Measurements from ENCODE around the gene USP17L19. TPM values are rescaled to one million over a fixed set of nuclear protein-coding genes. Genes with fewer than 3 reads are reported as not detected.
"Not testable (repeated sequence)": the region's sequence is repeated elsewhere in the genome, so short reads cannot be mapped to it uniquely, and the experiment has no call there.

USP17L19 gene, protein sequence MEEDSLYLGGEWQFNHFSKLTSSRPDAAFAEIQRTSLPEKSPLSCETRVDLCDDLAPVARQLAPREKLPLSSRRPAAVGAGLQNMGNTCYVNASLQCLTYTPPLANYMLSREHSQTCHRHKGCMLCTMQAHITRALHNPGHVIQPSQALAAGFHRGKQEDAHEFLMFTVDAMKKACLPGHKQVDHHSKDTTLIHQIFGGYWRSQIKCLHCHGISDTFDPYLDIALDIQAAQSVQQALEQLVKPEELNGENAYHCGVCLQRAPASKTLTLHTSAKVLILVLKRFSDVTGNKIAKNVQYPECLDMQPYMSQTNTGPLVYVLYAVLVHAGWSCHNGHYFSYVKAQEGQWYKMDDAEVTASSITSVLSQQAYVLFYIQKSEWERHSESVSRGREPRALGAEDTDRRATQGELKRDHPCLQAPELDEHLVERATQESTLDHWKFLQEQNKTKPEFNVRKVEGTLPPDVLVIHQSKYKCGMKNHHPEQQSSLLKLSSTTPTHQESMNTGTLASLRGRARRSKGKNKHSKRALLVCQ
- total RNA-seq (not detected), polyA plus RNA-seq (not detected)
- long read RNA-seq, donor 1, result 0 reads
- long read RNA-seq, donor 2, result 0 reads
- long read RNA-seq, donor 3, result 0 reads
- long read RNA-seq, donor 4, result 0 reads
- long read RNA-seq, donor 5, result 0 reads
- long read RNA-seq, donor 6, result 0 reads
- long read RNA-seq, donor 7, result 0 reads
- long read RNA-seq, donor 8, result 0 reads
- long read RNA-seq, donor 9, result 0 reads
- long read RNA-seq, donor 10, result 0 reads

DNA sequence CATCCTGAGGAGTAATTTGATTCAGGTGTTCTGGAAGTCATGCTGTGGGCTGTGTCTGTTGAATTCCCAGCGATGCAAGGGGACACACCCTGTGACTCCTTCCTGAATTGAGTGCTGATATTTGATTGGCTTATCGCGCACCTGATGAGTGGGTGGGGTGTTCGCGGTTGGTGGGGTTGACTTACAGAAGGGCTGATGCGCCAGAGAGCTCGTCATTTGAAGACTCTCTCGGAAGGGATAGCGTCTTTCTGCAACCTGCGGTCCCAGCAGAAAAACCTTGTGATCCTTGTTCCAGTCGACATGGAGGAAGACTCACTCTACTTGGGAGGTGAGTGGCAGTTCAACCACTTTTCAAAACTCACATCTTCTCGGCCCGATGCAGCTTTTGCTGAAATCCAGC lies at the start of gene USP17L19:
Gene USP17L19 (plus strand): TSS at position 301 of the 400 bp plus-strand sequence. CDS start 0 bp downstream, at position 301.
- not testable (repeated sequence) for H3K4me1 ChIP-seq (ENCODE audit: control insufficient read depth in 2 of 2, insufficient read depth in 2 of 2, low read length in 2 of 2); DNase-seq (ENCODE audit: low read depth in 6 of 9, low spot score in 9 of 9); H3K27me3 ChIP-seq (ENCODE audit: control insufficient read depth in 2 of 2, insufficient read depth in 1 of 2, low read length in 1 of 2); H3K9me3 ChIP-seq (ENCODE audit: control insufficient read depth in 2 of 2, insufficient read depth in 1 of 2, low read length in 1 of 2); H3K27ac ChIP-seq (ENCODE audit: low read depth in 1 of 2, low read length in 1 of 2); H3K4me3 ChIP-seq (ENCODE audit: low read length in 2 of 2); H3K36me3 ChIP-seq (ENCODE audit: control insufficient read depth in 2 of 2, insufficient read depth in 2 of 2, low read length in 1 of 2)
- WGBS, result no CpG with 5 or more reads among the region's 13 CpGs

DNA sequence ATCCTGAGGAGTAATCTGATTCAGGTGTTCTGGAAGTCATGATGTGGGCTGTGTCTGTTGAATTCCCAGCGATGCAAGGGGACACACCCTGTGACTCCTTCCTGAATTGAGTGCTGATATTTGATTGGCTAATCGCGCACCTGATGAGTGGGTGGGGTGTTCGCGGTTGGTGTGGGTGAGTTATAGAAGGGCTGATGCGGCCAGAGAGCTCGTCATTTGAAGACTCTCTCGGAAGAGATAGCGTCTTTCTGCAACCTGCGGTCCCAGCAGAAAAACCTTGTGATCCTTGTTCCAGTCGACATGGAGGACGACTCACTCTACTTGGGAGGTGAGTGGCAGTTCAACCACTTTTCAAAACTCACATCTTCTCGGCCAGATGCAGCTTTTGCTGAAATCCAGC lies 42.8 kb upstream of the USP17L19 start, which contains the start of gene USP17L10:
Gene USP17L10 (plus strand): TSS at position 301 of the 400 bp plus-strand sequence. CDS start 0 bp downstream, at position 301.
- not testable (repeated sequence) for H3K4me3 ChIP-seq (ENCODE audit: low read length in 2 of 2); H3K4me1 ChIP-seq (ENCODE audit: control insufficient read depth in 2 of 2, insufficient read depth in 2 of 2, low read length in 2 of 2); DNase-seq (ENCODE audit: low read depth in 6 of 9, low spot score in 9 of 9); H3K27me3 ChIP-seq (ENCODE audit: control insufficient read depth in 2 of 2, insufficient read depth in 1 of 2, low read length in 1 of 2); H3K9me3 ChIP-seq (ENCODE audit: control insufficient read depth in 2 of 2, insufficient read depth in 1 of 2, low read length in 1 of 2); H3K36me3 ChIP-seq (ENCODE audit: control insufficient read depth in 2 of 2, insufficient read depth in 2 of 2, low read length in 1 of 2); H3K27ac ChIP-seq (ENCODE audit: low read depth in 1 of 2, low read length in 1 of 2)
- WGBS, result no CpG with 5 or more reads among the region's 13 CpGs

DNA sequence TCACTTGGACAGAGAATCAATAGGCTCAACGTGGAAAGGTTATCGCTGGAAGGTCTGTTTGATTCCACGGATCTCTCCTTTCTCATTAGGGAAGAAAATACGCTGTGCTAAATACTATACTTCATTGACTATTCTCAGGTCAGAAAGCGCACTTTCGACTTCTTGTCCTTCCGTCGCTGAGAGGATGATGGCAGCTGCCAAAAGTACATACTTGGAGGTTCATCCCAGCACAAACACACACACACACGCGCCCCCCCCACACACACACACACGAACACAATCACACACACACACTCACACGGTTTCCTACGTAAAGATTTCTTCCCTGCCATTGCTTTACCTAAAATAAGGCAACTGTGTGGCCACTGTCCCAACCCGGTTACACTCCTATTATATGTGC lies 38.5 kb upstream of the USP17L19 start:
- H3K27ac ChIP-seq (ENCODE audit: low read depth in 1 of 2, low read length in 1 of 2); H3K4me3 ChIP-seq (ENCODE audit: low read length in 2 of 2); H3K4me1 ChIP-seq (ENCODE audit: control insufficient read depth in 2 of 2, insufficient read depth in 2 of 2, low read length in 2 of 2); H3K9me3 ChIP-seq (ENCODE audit: control insufficient read depth in 2 of 2, insufficient read depth in 1 of 2, low read length in 1 of 2); H3K27me3 ChIP-seq (ENCODE audit: control insufficient read depth in 2 of 2, insufficient read depth in 1 of 2, low read length in 1 of 2); DNase-seq (ENCODE audit: low read depth in 6 of 9, low spot score in 9 of 9); H3K36me3 ChIP-seq (ENCODE audit: control insufficient read depth in 2 of 2, insufficient read depth in 2 of 2, low read length in 1 of 2): not testable (repeated sequence)
- WGBS, result 84% methylated on average over 11 of the region's 14 CpGs

DNA sequence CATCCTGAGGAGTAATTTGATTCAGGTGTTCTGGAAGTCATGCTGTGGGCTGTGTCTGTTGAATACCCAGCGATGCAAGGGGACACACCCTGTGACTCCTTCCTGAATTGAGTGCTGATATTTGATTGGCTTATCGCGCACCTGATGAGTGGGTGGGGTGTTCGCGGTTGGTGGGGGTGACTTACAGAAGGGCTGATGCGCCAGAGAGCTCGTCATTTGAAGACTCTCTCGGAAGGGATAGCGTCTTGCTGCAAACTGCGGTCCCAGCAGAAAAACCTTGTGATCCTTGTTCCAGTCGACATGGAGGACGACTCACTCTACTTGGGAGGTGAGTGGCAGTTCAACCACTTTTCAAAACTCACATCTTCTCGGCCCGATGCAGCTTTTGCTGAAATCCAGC lies 38.1 kb upstream of the USP17L19 start, which contains the start of gene USP17L11:
Gene USP17L11 (plus strand): TSS at position 301 of the 400 bp plus-strand sequence. CDS start 0 bp downstream, at position 301.
- H3K27ac ChIP-seq (ENCODE audit: low read depth in 1 of 2, low read length in 1 of 2); H3K27me3 ChIP-seq (ENCODE audit: control insufficient read depth in 2 of 2, insufficient read depth in 1 of 2, low read length in 1 of 2); H3K4me3 ChIP-seq (ENCODE audit: low read length in 2 of 2); H3K4me1 ChIP-seq (ENCODE audit: control insufficient read depth in 2 of 2, insufficient read depth in 2 of 2, low read length in 2 of 2); H3K36me3 ChIP-seq (ENCODE audit: control insufficient read depth in 2 of 2, insufficient read depth in 2 of 2, low read length in 1 of 2); H3K9me3 ChIP-seq (ENCODE audit: control insufficient read depth in 2 of 2, insufficient read depth in 1 of 2, low read length in 1 of 2); DNase-seq (ENCODE audit: low read depth in 6 of 9, low spot score in 9 of 9): not testable (repeated sequence)
- no CpG with 5 or more reads among the region's 14 CpGs for WGBS

DNA sequence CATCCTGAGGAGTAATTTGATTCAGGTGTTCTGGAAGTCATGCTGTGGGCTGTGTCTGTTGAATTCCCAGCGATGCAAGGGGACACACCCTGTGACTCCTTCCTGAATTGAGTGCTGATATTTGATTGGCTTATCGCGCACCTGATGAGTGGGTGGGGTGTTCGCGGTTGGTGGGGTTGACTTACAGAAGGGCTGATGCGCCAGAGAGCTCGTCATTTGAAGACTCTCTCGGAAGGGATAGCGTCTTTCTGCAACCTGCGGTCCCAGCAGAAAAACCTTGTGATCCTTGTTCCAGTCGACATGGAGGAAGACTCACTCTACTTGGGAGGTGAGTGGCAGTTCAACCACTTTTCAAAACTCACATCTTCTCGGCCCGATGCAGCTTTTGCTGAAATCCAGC lies 33.3 kb upstream of the USP17L19 start, which contains the start of gene USP17L12:
Gene USP17L12 (plus strand): TSS at position 301 of the 400 bp plus-strand sequence. CDS start 0 bp downstream, at position 301.
- no CpG with 5 or more reads among the region's 13 CpGs for WGBS
- H3K36me3 ChIP-seq (ENCODE audit: control insufficient read depth in 2 of 2, insufficient read depth in 2 of 2, low read length in 1 of 2); H3K9me3 ChIP-seq (ENCODE audit: control insufficient read depth in 2 of 2, insufficient read depth in 1 of 2, low read length in 1 of 2); H3K27me3 ChIP-seq (ENCODE audit: control insufficient read depth in 2 of 2, insufficient read depth in 1 of 2, low read length in 1 of 2); H3K27ac ChIP-seq (ENCODE audit: low read depth in 1 of 2, low read length in 1 of 2); H3K4me1 ChIP-seq (ENCODE audit: control insufficient read depth in 2 of 2, insufficient read depth in 2 of 2, low read length in 2 of 2); DNase-seq (ENCODE audit: low read depth in 6 of 9, low spot score in 9 of 9); H3K4me3 ChIP-seq (ENCODE audit: low read length in 2 of 2): not testable (repeated sequence)

DNA sequence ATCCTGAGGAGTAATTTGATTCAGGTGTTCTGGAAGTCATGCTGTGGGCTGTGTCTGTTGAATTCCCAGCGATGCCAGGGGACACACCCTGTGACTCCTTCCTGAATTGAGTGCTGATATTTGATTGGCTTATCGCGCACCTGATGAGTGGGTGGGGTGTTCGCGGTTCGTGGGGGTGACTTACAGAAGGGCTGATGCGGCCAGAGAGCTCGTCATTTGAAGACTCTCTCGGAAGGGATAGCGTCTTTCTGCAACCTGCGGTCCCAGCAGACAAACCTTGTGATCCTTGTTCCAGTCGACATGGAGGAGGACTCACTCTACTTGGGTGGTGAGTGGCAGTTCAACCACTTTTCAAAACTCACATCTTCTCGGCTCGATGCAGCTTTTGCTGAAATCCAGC lies 28.6 kb upstream of the USP17L19 start, which contains the start of gene USP17L13:
Gene USP17L13 (plus strand): TSS at position 301 of the 400 bp plus-strand sequence. CDS start 0 bp downstream, at position 301.
- not testable (repeated sequence) for H3K4me3 ChIP-seq (ENCODE audit: low read length in 2 of 2); H3K36me3 ChIP-seq (ENCODE audit: control insufficient read depth in 2 of 2, insufficient read depth in 2 of 2, low read length in 1 of 2); H3K9me3 ChIP-seq (ENCODE audit: control insufficient read depth in 2 of 2, insufficient read depth in 1 of 2, low read length in 1 of 2); H3K27me3 ChIP-seq (ENCODE audit: control insufficient read depth in 2 of 2, insufficient read depth in 1 of 2, low read length in 1 of 2); H3K4me1 ChIP-seq (ENCODE audit: control insufficient read depth in 2 of 2, insufficient read depth in 2 of 2, low read length in 2 of 2); DNase-seq (ENCODE audit: low read depth in 6 of 9, low spot score in 9 of 9); H3K27ac ChIP-seq (ENCODE audit: low read depth in 1 of 2, low read length in 1 of 2)
- no CpG with 5 or more reads among the region's 14 CpGs for WGBS

DNA sequence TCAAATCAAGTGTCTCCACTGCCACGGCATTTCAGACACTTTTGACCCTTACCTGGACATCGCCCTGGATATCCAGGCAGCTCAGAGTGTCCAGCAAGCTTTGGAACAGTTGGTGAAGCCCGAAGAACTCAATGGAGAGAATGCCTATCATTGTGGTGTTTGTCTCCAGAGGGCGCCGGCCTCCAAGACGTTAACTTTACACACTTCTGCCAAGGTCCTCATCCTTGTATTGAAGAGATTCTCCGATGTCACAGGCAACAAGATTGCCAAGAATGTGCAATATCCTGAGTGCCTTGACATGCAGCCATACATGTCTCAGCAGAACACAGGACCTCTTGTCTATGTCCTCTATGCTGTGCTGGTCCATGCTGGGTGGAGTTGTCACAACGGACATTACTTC lies 22.9 kb upstream of the USP17L19 start:
- H3K4me3 ChIP-seq (ENCODE audit: low read length in 2 of 2); H3K36me3 ChIP-seq (ENCODE audit: control insufficient read depth in 2 of 2, insufficient read depth in 2 of 2, low read length in 1 of 2); DNase-seq (ENCODE audit: low read depth in 6 of 9, low spot score in 9 of 9); H3K27me3 ChIP-seq (ENCODE audit: control insufficient read depth in 2 of 2, insufficient read depth in 1 of 2, low read length in 1 of 2); H3K9me3 ChIP-seq (ENCODE audit: control insufficient read depth in 2 of 2, insufficient read depth in 1 of 2, low read length in 1 of 2); H3K4me1 ChIP-seq (ENCODE audit: control insufficient read depth in 2 of 2, insufficient read depth in 2 of 2, low read length in 2 of 2); H3K27ac ChIP-seq (ENCODE audit: low read depth in 1 of 2, low read length in 1 of 2): not testable (repeated sequence)
- WGBS, result 94% methylated on average over 6 of the region's 8 CpGs

DNA sequence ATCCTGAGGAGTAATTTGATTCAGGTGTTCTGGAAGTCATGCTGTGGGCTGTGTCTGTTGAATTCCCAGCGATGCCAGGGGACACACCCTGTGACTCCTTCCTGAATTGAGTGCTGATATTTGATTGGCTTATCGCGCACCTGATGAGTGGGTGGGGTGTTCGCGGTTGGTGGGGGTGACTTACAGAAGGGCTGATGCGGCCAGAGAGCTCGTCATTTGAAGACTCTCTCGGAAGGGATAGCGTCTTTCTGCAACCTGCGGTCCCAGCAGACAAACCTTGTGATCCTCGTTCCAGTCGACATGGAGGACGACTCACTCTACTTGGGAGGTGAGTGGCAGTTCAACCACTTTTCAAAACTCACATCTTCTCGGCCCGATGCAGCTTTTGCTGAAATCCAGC lies 19.1 kb upstream of the USP17L19 start, which contains the start of gene USP17L15:
Gene USP17L15 (plus strand): TSS at position 301 of the 400 bp plus-strand sequence. CDS start 0 bp downstream, at position 301.
- H3K27ac ChIP-seq (ENCODE audit: low read depth in 1 of 2, low read length in 1 of 2), result not testable (repeated sequence)

DNA sequence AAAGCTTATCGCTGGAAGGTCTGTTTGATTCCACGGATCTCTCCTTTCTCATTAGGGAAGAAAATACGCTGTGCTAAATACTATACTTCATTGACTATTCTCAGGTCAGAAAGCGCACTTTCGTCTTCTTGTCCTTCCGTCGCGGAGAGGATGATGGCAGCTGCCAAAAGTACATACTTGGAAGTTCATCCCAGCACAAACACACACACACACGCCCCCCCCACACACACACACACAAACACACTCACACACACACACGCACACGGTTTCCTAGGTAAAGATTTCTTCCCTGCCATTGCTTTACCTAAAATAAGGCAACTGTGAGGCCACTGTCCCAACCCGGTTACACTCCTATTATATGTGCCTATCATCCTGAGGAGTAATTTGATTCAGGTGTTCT lies 14.7 kb upstream of the USP17L19 start:
- not testable (repeated sequence) for H3K9me3 ChIP-seq (ENCODE audit: control insufficient read depth in 2 of 2, insufficient read depth in 1 of 2, low read length in 1 of 2); H3K4me1 ChIP-seq (ENCODE audit: control insufficient read depth in 2 of 2, insufficient read depth in 2 of 2, low read length in 2 of 2); H3K36me3 ChIP-seq (ENCODE audit: control insufficient read depth in 2 of 2, insufficient read depth in 2 of 2, low read length in 1 of 2); H3K27me3 ChIP-seq (ENCODE audit: control insufficient read depth in 2 of 2, insufficient read depth in 1 of 2, low read length in 1 of 2); DNase-seq (ENCODE audit: low read depth in 6 of 9, low spot score in 9 of 9); H3K27ac ChIP-seq (ENCODE audit: low read depth in 1 of 2, low read length in 1 of 2); H3K4me3 ChIP-seq (ENCODE audit: low read length in 2 of 2)
- WGBS, result 91% methylated on average over 11 of the region's 12 CpGs

More for the DNA sequence above, 19.1 kb upstream of the USP17L19 start, which contains the start of gene USP17L15:
- no CpG with 5 or more reads among the region's 15 CpGs for WGBS
- H3K4me3 ChIP-seq (ENCODE audit: low read length in 2 of 2); H3K4me1 ChIP-seq (ENCODE audit: control insufficient read depth in 2 of 2, insufficient read depth in 2 of 2, low read length in 2 of 2); DNase-seq (ENCODE audit: low read depth in 6 of 9, low spot score in 9 of 9); H3K9me3 ChIP-seq (ENCODE audit: control insufficient read depth in 2 of 2, insufficient read depth in 1 of 2, low read length in 1 of 2); H3K36me3 ChIP-seq (ENCODE audit: control insufficient read depth in 2 of 2, insufficient read depth in 2 of 2, low read length in 1 of 2); H3K27me3 ChIP-seq (ENCODE audit: control insufficient read depth in 2 of 2, insufficient read depth in 1 of 2, low read length in 1 of 2): not testable (repeated sequence)

Measured in thymus (tissue), 14 donors.